Limb (tissue), 2 donors: ENCODE results near the gene CAPZA3.
"Not testable (repeated sequence)": the region's sequence is repeated elsewhere in the genome, so short reads cannot be mapped to it uniquely, and the experiment has no call there.

ENCODE experiments used
- DNase-seq, 2 donors: peaks; one replicate each; pipeline ENCODE4 v3.0.0-alpha.2; 2016; ENCODE audit errors: extremely low spot score in 2 of 2

Gene CAPZA3

DNA sequence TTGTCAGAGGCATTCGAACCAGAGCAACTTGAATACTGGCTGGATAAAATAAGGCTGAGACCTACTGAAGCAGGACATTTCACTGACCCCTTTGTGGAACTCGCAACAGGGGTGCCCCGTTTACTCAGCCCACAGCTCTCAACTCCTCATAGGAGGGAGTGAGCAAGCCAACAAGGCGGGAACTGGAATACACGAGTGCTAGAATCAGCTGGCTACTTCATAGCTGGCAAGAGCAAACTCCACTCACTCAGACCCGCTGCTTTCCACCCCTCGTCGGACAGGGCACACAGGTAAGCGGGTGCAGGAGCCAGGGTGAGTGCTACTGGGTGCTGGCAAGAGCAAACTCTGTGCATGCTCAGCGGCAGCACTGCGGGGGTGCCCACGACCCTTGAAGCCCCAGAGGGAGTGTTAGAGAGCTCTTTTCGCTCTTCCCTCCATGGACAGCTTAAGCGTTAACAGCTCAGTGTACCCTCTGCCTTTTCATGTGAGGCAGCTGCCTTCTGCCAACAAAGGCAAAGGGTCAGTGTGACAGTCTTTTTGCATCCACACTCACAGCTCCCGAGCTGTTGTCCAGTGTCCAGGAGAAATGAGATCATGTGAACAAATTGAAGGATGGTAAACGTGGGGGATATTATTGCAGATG, 15.7 kb downstream of the CAPZA3 start:
- no peak for DNase-seq

- DNase-seq: no peak
Observed at GRCh38 chr12:18754124-18754707, 16.3 kb downstream of the CAPZA3 start.

- DNase-seq: no peak
Observed at GRCh38 chr12:18755341-18755740, 17.4 kb downstream of the CAPZA3 start.

GRCh38 chr12:18766479-18766878, 28.6 kb downstream of the CAPZA3 start:
- not testable (repeated sequence) for DNase-seq

GRCh38 chr12:18782827-18783226, 44.9 kb downstream of the CAPZA3 start:
- DNase-seq: no peak

- not testable (repeated sequence) for DNase-seq
Observed at GRCh38 chr12:18785465-18785864, 47.5 kb downstream of the CAPZA3 start.
